ENCODE measurements around the gene SYTL3.

The SYTL3 gene

GRCh38 chr6:158684745-158685324, 35.0 kb downstream of the SYTL3 start:
- H3K4me2 ChIP-seq (ENCODE audit: low read length) = no peak overlapping the region
- H3K4me1 ChIP-seq (ENCODE audit: control insufficient read depth, low read length) = peaks cover 18% of the 10 kb centered on the region
- no peak overlapping the region for H3K4me3 ChIP-seq (ENCODE audit: low read length)
- H3K9me2 ChIP-seq (replicated peaks; ENCODE audit: control insufficient read depth, low read length) = no peaks in the 10 kb centered on the region
- no peaks in the 10 kb centered on the region for H3F3A ChIP-seq (ENCODE audit: control insufficient read depth, insufficient read depth)
- peaks cover 37% of the 10 kb centered on the region for H3K27me3 ChIP-seq (ENCODE audit: control insufficient read depth, low read length)
- no peaks in the 10 kb centered on the region for H3K79me2 ChIP-seq (ENCODE audit: control insufficient read depth, low read length)
- TF ChIP-seq CTCF (IDR thresholded peaks at IDR 0.05; ENCODE audit: low read depth, low read length, poor library complexity, severe bottlenecking) (no peak), EZH2phosphoT487 (IDR thresholded peaks at IDR 0.05; ENCODE audit: borderline replicate concordance, low read length) (no peak)
- no peaks in the 10 kb centered on the region for H4K20me1 ChIP-seq (ENCODE audit: control insufficient read depth, insufficient read depth, low read depth, low read length)
- no peak overlapping the region for H3K27ac ChIP-seq (ENCODE audit: low read depth, low read length)
- no peaks in the 10 kb centered on the region for H3K36me3 ChIP-seq (ENCODE audit: control insufficient read depth, low read length)
- H3K9me3 ChIP-seq (ENCODE audit: control insufficient read depth, insufficient read depth, low read length) = no peaks in the 10 kb centered on the region

DNA sequence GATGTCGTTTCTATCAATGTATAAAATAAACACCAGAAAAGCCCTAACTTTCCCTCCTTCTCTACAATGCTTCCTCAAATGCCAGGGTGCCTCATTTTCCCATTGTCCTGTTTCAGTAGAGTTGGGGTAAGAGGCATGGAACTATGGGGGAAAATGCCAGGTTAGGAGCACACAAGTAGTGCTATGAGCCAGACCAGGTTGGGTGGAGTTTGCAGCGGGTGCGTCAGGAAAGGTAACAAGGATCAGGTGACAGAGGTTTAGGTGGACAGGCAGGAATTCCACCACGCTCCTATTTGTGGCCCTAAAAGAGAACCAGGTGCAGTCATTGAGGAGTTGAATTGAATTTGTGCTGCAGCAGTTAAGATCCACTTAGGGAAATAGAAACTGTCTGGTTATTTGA, 36.5 kb downstream of the SYTL3 start:
- H3K4me2 ChIP-seq (ENCODE audit: low read length) = no peak overlapping the region
- H3K4me1 ChIP-seq (ENCODE audit: control insufficient read depth, low read length) = peaks cover 14% of the 10 kb centered on the region
- no peaks in the 10 kb centered on the region for H3K9me2 ChIP-seq (replicated peaks; ENCODE audit: control insufficient read depth, low read length)
- H3K36me3 ChIP-seq (ENCODE audit: control insufficient read depth, low read length) = no peaks in the 10 kb centered on the region
- H3K27me3 ChIP-seq (ENCODE audit: control insufficient read depth, low read length) = peaks cover 39% of the 10 kb centered on the region
- no peaks in the 10 kb centered on the region for H3F3A ChIP-seq (ENCODE audit: control insufficient read depth, insufficient read depth)
- no peak overlapping the region for H3K4me3 ChIP-seq (ENCODE audit: low read length)
- no peak for TF ChIP-seq EZH2phosphoT487 (IDR thresholded peaks at IDR 0.05; ENCODE audit: borderline replicate concordance, low read length)
- TF ChIP-seq CTCF (IDR thresholded peaks at IDR 0.05; ENCODE audit: low read depth, low read length, poor library complexity, severe bottlenecking) = no peak
- no peaks in the 10 kb centered on the region for H3K79me2 ChIP-seq (ENCODE audit: control insufficient read depth, low read length)
- H3K9me3 ChIP-seq (ENCODE audit: control insufficient read depth, insufficient read depth, low read length) = no peaks in the 10 kb centered on the region
- H3K27ac ChIP-seq (ENCODE audit: low read depth, low read length) = no peak overlapping the region
- H4K20me1 ChIP-seq (ENCODE audit: control insufficient read depth, insufficient read depth, low read depth, low read length) = no peaks in the 10 kb centered on the region

DNA sequence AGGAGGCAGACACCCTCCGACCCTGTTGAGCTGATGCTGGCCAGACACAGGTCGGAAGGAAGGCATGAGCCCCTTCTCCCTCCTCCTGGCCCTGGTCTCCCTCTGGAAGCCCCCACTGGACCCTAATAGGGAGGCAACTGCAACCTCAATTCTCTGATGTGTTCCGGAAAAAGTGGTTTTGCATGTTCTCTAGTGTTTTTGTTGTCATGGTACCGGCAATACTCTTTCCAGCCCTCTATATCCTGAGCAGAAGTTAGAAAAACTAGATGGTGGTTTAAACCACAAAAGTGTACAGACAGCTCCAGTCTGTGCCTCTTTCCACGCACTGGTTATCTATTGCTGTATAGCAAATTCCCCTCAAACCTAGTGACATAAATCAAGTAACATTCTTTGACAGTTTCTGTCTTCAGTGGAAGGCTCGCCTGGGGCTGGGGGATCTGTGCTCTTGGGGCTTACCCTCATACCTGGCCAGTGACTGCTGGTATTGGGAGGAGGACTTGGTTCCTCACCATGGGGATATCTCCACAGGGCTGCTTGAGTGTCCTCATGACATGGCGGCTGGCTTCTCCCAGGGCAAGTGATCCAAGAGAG, 37.0 kb downstream of the SYTL3 start:
- no peak overlapping the region for H3K4me2 ChIP-seq (ENCODE audit: low read length)
- peaks cover 39% of the 10 kb centered on the region for H3K27me3 ChIP-seq (ENCODE audit: control insufficient read depth, low read length)
- H3K79me2 ChIP-seq (ENCODE audit: control insufficient read depth, low read length) = no peaks in the 10 kb centered on the region
- TF ChIP-seq EZH2phosphoT487 (IDR thresholded peaks at IDR 0.05; ENCODE audit: borderline replicate concordance, low read length) = no peak
- TF ChIP-seq CTCF (IDR thresholded peaks at IDR 0.05; ENCODE audit: low read depth, low read length, poor library complexity, severe bottlenecking) = no peak
- H3K9me3 ChIP-seq (ENCODE audit: control insufficient read depth, insufficient read depth, low read length) = no peaks in the 10 kb centered on the region
- H3K9me2 ChIP-seq (replicated peaks; ENCODE audit: control insufficient read depth, low read length) = no peaks in the 10 kb centered on the region
- H3F3A ChIP-seq (ENCODE audit: control insufficient read depth, insufficient read depth) = no peaks in the 10 kb centered on the region
- no peaks in the 10 kb centered on the region for H4K20me1 ChIP-seq (ENCODE audit: control insufficient read depth, insufficient read depth, low read depth, low read length)
- H3K36me3 ChIP-seq (ENCODE audit: control insufficient read depth, low read length) = no peaks in the 10 kb centered on the region
- H3K4me1 ChIP-seq (ENCODE audit: control insufficient read depth, low read length) = peaks cover 14% of the 10 kb centered on the region
- H3K4me3 ChIP-seq (ENCODE audit: low read length) = no peak overlapping the region
- no peak overlapping the region for H3K27ac ChIP-seq (ENCODE audit: low read depth, low read length)

Data from DOHH2 (cell line).